Mucosa of descending colon (tissue), 3 donors: ENCODE measurements around the gene GUCD1. TPM values are rescaled to one million over a fixed set of nuclear protein-coding genes. Genes with fewer than 3 reads are reported as not detected.

Experiments used
- ATAC-seq: fragments of 200-7000 bp; cut with Tn5 transposase; one replicate; pipeline ENCODE4 v1.9.1; 2020; ENCODE audit warnings: mild to moderate bottlenecking, moderate library complexity
- DNase-seq, 3 donors: peaks; one replicate each; pipeline ENCODE4 v3.0.0-alpha.2; 2020
- H3K36me3 ChIP-seq: fragments of 200-600 bp; one replicate; pipeline ENCODE4 v1.8.0; 2021; ENCODE audit warnings: low read depth, mild to moderate bottlenecking
- H3K4me1 ChIP-seq: fragments of 200-600 bp; one replicate; pipeline ENCODE4 v1.8.0; 2021; ENCODE audit warnings: low read depth, mild to moderate bottlenecking
- H3K4me3 ChIP-seq: fragments of 200-600 bp; one replicate; pipeline ENCODE4 v1.8.0; 2021; ENCODE audit warnings: mild to moderate bottlenecking
- H3K9me3 ChIP-seq: fragments of 200-600 bp; one replicate; pipeline ENCODE4 v1.8.0; 2021; ENCODE audit warnings: mild to moderate bottlenecking
- CTCF ChIP-seq: fragments of 200-600 bp; IDR thresholded peaks from one replicate; pipeline ENCODE4 v1.8.0; 2022; ENCODE audit warnings: antibody characterized with exemption, mild to moderate bottlenecking
- intact Hi-C, 2 donors: fragments of 100-400 bp; cut with DNase I in 1 of 2; cut with micrococcal nuclease in 1 of 2; formaldehyde crosslinking; loops; one replicate each; pipeline versions ENCODE4 v1.11.0 to v1.11.1; 2022; cut with DNase I, micrococcal nuclease
- total RNA-seq, 3 donors: library from RNA; stranded (reverse); fragmentation: NEBNext Ultra II Directional in 2 of 3; extraction: Animal tissue kit (Norgen Biotek cat#: 25700) in 2 of 3; gene quantifications; one replicate each; pipeline versions ENCODE4 v1.2.1 to v1.2.4, GENCODE V29; 2021 to 2023
- donor health status: DM: no; HTN: no; CAD: no; lungs with moderate emphysema.
- donor health status: DM: no; HTN: no; CAD: no.
- donor health status: DM: no; HTN: yes; CAD: no.

GUCD1 gene
- total RNA-seq, 3 donors from 2014 or later = 188 to 243 (median 242) TPM

- TF ChIP-seq CTCF = no peak
- H3K36me3 ChIP-seq = no peaks in the 10 kb centered on the region
- no peak for DNase-seq
- ATAC-seq = peak; percentile 32
- H3K9me3 ChIP-seq = no peaks in the 10 kb centered on the region
- peaks cover 8% of the 10 kb centered on the region for H3K4me1 ChIP-seq
- intact Hi-C loops = no loop called here
- H3K4me3 ChIP-seq = no peak within 1 kb of the TSS
These were observed 60.2 kb downstream of the GUCD1 start, which contains the start of gene UPB1 for GRCh38 chr22:24494528-24495364. Gene UPB1, plus strand, starts transcription at chr22:24495332. Its CDS starts 72 bp downstream, at chr22:24495404.

GRCh38 chr22:24494167-24494527 is 60.8 kb downstream of the GUCD1 start:
- TF ChIP-seq CTCF = no peak
- DNase-seq = no peak

GRCh38 chr22:24492391-24492790 is 62.5 kb downstream of the GUCD1 start:
- H3K4me3 ChIP-seq = no peak overlapping the region
- TF ChIP-seq CTCF = no peak
- DNase-seq = no peak
- intact Hi-C loops = no loop called here
- H3K9me3 ChIP-seq = no peaks in the 10 kb centered on the region
- no peak for ATAC-seq
- no peaks in the 10 kb centered on the region for H3K36me3 ChIP-seq
- peaks cover 8% of the 10 kb centered on the region for H3K4me1 ChIP-seq

More at GRCh38 chr22:24494167-24494527, 60.8 kb downstream of the GUCD1 start:
- Histone ChIP-seq H3K9me3 (no peaks in the 10 kb centered on the region), H3K4me3 (no peak overlapping the region), H3K36me3 (no peaks in the 10 kb centered on the region), H3K4me1 (peaks cover 8% of the 10 kb centered on the region)
- ATAC-seq = no peak
- intact Hi-C loops = no loop called here

Other genes with a start within 250 kb of the GUCD1 start
- 1 to 10 TPM; 2.1 to 4.0 (median 3.6) TPM for gene ADORA2A, start 127.5 kb downstream of the GUCD1 start, total RNA-seq
- under 1 TPM; 0.16 to 0.20 (median 0.19) TPM for gene UPB1, start 59.8 kb downstream of the GUCD1 start, total RNA-seq
- gene SNRPD3, start 861 bp upstream of the GUCD1 start, total RNA-seq = 10 to 100 TPM; 56.6 to 77.6 (median 77.2) TPM
- 10 to 100 TPM in 2 of 3 donors, 1 to 10 TPM in 1; 7.5 to 15.7 (median 15.7) TPM for gene LRRC75B, start 37.9 kb upstream of the GUCD1 start, total RNA-seq
- gene GGT1, start 48.1 kb upstream of the GUCD1 start, total RNA-seq = 100 to 1,000 TPM in 1 of 3 donors, 10 to 100 TPM in 2; 10.9 to 124 (median 57.2) TPM
- not detected for gene PIWIL3, start 219.6 kb upstream of the GUCD1 start, total RNA-seq